Brain pericyte (primary cell): ENCODE measurements around the gene LHFPL3.
"Not testable (repeated sequence)": the region's sequence is repeated elsewhere in the genome, so short reads cannot be mapped to it uniquely, and the experiment has no call there.

Source experiments
- DNase-seq: peaks from one replicate; pipeline ENCODE4 v3.0.0-alpha.2; 2012; ENCODE audit warnings: low read depth, low spot score

LHFPL3 gene

DNA sequence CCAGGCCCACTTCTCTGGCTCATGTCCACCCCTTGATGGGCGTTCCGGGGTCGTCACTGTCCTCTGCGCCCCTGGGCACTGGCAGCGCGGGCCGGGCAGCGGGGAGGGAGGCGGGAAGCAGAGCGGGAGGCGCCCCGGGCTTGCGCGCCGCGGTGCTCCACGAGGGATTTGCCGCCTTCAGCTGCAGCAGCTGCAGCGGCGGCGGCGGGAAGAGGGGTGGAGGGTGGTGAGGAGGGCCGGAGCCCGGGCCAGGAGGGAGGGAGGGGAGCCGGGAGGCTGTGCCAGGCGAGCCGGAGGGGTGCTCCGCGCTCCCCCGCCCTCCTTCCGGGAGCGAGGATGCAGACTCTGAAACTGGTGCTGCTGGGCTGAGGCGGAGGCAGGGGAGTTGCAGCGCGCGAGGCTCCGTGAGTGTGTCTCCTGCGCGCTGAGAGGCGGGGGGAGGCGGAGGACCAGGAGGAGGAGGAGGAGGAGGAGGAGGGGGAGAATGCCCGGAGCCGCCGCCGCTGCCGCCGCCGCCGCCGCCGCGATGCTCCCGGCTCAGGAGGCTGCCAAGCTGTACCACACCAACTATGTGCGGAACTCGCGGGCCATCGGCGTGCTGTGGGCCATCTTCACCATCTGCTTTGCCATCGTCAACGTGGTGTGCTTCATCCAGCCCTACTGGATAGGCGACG is at the start of gene LHFPL3:
Gene LHFPL3 (plus strand): TSS at position 308 of the 674 bp plus-strand sequence.
- no peak for DNase-seq

DNA sequence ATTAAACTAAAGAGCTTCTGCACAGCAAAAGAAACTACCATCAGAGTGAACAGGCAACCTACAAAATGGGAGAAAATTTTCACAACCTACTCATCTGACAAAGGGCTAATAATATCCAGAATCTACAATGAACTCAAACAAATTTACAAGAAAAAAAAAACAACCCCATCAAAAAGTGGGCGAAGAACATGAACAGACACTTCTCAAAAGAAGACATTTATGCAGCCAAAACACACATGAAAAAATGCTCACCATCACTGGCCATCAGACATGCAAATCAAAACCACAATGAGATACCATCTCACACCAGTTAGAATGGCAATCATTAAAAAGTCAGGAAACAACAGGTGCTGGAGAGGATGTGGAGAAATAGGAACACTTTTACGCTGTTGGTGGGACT is 46.7 kb upstream of the LHFPL3 start:
- not testable (repeated sequence) for DNase-seq

DNA sequence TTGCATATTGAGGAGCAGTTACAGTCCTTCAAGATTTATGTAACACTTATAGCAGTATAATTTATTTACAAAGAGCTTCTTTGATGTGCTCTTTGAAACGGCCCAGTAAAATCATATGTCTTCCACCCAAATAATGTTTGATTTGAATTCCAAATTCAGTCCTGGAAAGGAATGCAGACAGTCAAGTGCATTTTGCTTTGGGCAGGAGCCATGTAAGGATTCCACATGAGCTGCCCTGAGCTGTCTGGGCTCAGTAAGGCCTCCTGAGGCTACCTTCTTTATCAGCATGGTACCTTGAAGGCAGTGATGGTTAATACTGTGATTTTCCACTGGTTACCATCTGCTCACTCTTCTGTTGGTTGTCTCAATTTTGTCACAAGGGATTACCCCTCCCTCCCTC is 41.6 kb upstream of the LHFPL3 start:
- DNase-seq: no peak

DNA sequence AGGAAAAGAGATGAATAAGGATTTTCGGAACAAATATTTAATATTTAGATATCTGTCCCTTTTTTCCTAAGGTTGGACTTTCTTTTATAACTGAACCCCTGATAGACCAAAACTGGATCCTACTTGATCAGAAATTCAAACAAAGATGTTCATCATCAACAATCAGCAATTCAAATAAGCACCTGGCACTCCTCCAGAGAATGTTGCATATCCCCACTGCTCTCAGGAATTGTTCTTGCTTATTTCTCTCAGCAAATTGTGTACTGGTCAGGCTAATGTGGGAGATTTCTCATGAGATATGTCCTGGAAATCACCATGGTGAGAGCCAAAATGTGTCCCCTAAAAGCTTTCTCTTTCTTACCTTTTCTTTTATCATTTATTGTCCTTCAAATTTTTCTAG is 40.3 kb upstream of the LHFPL3 start:
- DNase-seq: no peak

DNA sequence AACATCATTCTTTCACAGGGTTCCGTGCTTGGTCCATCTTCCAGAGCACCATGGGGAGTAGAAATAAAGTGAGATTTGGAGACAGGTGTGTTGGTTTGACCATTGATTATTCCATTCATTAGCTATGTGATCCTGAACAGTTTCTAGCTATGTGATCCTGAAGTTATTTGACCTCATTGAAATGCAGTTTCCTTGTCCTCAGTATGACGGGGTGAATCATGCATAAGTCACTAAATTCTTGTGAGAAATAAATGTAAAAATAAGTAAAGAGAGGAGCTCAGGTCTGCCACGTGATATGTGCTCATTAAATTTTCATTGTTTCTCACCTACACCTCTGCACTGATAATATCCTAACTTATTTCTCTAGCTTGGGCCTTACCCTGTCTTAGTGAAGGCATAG is 34.1 kb upstream of the LHFPL3 start:
- no peak for DNase-seq

DNA sequence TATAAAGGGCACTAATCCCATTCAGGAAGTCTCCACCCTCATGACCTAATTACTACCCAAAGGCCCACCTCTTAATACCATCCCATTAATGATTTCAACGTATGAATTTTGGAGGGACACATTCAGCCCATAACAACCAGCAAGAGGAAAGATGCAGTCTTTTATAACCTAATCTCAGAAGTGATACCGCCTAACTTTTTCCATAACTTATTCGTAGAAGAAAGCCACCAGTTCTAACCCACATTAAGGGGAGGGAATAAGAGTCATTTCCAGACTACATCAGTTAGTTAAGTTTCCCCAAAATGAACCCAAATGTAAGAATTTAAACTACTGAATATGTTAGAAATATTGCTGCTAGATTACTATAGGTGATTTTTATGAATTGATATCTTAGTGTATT is 32.1 kb upstream of the LHFPL3 start:
- DNase-seq: no peak

DNA sequence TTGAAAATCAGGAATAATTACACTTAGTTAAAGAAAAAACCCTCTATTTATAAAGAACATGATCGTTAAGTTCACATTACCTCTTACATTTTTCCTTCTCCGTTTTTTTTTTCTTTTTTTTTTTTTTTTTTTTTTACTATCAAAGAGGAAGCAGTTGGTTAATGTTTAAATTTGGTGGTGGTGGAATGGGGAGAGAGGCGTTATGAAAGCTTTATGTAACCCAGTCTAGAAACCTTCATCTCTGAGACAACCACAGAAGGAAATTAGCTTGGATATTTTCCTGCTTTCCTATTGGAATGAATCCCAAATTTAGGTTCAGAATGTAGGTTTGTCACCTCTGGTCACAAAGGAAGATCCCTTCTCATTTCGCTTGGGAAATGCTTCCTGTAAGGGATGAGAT is 31.5 kb upstream of the LHFPL3 start:
- no peak for DNase-seq

DNA sequence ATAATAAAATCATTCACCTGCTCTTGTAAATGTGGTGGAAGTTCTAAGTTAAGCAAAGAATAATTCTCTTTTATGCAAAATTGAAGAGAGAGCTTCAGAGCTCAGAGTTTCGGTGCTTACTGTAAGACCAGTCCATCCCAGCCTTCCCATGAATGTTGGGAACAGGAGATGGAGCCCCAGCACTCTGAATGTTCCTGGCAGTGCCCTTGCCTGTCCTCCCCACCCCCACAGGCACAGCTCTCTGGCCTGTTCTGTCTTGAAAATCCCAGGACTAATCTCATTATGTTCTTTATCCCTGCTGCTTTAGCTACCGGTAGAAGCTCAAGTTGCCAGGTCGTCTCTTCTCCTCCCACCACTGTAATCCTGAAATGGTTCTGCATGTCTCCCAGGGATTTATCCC is 29.1 kb upstream of the LHFPL3 start:
- no peak for DNase-seq

DNA sequence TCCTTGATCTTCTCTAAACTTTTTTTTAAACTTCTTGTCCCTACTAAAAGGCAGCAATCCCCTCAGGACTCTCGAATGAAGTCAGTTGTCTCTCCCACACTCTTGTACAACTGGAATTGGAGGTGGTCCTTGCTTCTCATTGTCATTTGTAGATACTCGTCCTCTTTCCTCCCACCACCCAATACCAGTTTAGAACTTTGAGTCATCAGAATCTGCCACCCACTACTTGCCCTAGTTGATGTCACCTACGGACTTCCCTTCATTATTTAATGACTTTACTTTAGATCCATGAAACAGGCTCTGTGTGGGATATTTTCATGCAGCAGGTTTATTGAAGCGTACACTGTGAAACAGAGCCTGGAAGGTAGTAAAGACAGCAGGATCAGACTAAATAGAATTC is 28.6 kb upstream of the LHFPL3 start:
- no peak for DNase-seq

DNA sequence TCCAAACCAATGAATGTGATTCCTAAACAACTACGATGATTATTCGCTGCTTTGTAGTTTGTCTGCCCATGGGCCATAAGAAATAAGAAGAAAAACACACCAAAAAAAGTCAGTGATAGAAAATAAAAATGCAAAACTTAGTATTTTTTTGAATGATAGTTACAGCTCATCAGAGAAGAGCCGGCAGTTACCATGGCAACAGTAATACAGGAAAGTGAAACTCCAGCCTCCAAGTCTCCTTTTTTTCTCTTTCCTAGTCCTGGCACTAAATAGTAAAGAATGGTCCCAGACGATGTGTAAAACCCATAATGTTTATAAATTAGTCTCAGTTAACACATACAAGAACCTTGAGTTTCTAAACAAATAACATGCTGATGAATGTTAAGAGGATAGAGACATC is 21.6 kb upstream of the LHFPL3 start:
- no peak for DNase-seq

DNA sequence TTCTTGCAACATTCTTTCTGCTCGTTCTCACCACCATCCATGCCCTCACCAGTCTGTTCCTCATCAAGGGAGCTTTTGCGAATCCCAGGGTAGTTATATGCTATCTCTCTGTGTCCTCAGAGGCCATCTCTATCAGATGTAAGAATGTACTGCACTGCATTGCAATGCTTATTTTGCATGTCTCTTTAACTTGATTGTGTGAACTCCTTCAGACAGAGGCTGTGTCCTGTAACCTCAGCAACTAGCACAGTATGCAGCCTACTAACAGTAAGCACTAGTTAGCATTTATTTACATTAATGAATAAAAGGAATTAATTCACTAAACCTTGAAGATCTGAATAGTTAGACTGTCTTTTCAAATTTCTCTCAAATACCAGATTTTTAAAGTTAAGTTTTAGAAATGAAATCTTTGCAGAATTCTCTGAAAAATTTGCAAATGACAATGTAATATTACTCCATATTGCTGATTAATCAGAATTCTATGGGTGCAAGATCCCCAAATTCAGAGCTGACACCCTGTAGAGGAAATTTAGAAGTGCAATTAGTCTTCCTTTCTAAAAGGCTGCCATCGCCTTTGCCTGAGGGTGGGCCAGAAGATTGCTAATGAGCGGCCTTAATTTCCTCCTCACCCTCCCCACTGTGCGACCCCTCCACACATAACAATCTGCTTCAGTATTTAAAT is 10.3 kb upstream of the LHFPL3 start:
- DNase-seq: no peak

DNA sequence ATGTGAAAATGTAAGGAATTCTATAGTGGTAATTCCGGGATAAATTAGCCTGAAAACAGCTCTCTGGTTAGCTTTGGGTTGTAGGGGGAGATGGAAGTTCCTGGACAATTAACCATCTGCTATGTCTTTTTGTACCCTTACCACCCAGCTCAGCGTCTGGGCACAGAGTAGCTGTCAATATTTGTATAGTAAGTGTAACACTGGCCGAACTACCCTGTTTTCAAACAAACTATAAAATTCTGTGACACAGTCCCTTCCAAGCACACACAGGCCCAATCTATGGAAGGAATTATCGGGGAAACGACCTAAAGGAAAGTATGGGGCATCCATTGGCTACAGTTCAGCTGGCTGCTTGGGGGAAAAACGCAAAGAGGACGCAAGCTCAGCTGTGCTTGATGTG is 869 bp upstream of the LHFPL3 start:
- DNase-seq: no peak

DNA sequence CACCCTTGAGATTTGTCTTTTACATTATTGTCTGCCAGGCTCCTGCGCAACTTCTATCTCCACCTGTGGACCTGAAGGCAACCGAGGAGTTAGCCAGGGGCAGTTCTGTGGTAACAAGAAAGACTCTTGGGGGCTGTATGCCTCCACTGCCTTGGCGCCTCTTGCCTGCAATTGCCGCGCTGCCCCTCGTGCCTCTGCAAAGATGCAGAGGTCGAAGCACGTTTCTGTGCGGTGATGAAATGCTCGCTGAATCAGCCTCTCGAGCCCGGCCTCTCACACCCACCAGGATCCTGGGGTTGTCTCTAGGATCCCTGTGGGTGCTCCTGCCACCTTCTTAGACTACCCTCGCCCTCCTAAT is 486 bp upstream of the LHFPL3 start:
- DNase-seq: no peak

DNA sequence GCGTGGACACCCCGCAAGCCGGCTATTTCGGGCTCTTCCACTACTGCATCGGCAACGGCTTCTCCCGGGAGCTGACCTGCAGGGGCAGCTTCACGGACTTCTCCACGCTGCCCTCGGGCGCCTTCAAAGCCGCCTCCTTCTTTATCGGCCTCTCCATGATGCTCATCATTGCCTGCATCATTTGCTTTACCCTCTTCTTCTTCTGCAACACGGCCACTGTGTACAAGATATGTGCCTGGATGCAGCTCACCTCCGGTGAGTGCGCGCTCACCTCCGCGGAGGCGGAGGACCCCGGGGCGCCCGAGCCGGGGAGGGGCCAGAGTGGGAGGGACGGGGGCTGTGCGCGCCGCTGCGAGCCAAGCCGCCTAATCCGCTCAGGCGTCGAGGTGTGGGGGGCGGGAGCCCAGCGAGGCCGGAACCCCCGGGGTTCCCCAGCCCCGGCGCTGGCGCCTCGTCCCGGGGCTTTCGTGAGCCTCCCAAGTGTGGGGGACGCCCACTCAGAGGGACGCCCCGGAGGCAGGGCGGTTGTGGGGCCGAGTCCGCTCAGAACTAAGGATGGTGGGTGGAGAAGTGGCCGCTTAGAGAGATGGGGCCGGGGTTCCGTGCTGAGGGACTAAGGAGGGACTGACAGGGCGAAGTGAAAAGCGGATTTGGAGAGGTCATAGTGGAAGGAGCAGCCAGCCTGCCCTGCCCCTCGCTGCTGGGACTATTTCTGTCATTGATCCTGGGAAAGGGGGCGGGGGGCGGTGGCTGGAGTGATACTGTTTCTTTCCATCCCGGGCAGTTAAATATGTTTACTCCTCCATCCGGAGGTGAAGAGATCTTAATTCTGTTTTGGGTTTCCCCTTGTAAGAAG is 795 bp downstream of the LHFPL3 start:
- DNase-seq: no peak

DNA sequence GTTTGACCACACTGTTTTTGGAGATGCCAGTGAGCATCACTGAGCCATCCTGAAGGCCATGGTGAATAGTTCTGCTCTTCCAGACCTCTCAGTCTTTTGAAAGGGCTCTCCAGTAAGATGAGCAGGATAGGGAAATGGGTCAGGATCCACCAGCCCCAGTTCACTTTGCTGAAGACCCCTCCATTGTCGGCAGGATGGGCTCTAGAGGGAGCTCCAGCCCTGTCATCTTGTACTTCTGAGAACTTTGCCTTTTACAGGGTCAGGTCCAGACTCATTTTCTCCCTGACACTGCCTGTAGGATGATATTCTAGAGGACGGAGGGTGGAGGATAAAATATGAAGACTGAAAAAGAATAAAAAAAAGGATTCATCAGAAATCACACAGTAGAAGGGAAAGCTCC is 13.1 kb downstream of the LHFPL3 start:
- DNase-seq: no peak

DNA sequence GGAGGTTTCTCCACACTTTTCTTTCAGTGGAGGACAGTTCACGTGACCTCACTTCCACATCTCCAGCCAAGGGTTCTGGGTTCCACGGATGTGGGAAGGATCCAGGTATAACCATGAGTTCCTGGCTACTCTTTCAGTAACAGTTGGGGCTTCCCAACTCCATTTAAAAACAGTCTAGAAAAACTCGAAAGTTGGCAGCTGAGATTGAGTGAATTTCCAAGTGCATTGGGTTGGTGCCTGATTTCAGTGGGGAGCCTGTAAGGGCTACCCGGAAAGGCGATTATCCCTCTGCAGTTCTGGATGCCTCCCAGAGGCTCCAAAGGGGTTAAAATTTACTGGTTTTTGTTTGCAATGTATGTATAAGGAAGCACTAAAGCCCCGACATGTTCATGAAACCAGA is 24.3 kb downstream of the LHFPL3 start:
- no peak for DNase-seq

DNA sequence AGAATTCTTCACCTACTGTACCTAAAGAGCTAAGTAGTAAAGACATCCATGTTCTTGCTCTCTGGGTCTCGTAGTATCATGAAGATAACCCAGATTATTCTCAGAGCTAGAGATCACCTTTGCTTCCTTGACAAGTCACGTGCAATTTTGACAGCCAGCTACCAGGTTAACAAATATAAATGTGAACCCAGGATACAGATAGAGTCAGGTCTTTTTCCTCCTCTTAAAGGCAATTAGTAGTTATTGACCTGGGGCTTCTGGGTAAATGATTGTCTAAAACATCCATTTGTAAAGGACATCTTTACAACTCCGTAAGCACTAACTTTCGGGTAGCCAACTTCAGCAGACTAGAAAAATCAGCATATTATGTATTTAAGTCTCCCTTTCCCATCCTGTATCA is 28.8 kb downstream of the LHFPL3 start:
- no peak for DNase-seq

DNA sequence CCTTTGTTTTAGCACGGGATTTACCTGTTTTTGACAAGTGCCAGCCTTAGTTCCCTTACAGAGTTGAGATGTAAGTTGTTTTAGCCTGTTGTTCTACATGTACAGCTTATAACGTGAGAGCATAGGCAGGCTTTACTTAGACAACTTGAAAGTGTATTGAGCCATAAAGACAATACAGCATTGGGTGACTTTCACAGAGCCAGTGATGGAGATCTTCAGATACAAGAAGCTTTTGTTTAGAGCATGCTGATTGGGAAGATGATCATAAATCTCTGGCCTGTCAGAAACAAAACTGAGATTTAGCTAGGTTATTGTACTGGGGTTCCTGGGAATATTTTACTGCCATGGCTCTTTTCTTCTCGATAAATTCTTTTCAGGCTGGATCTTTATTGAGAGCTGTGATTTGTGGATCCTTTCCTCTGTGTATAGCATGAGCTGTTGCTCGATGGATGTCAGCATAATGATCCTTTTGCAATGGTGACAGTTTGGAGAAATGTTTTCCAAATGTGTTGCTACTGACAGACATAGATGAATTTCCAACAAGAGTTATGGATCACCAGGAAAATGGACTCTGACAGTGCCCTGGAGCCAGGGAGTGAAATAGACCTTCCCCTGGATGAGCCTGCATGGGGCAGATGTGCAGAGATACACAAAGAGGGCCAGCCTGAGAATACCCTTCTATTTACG is 30.2 kb downstream of the LHFPL3 start:
- DNase-seq: no peak

DNA sequence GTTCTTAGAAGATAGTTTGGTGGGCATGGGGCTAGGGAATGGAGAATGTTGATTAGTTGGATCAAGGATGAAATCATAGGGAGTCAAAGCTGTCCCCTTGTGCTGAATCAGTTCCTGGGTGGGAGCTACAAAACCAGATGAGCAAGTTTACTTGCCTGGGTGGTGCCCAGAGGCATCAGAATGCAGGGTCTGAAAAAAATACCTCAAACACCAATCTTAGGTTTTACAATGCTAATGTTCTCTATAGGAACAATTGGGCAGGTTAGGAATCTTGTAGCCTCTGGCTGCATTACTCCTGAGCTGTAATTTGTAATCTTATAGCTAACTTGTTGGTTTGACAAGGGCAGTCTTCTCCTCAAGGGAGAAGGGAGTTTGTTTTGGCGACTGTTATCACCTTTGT is 34.4 kb downstream of the LHFPL3 start:
- no peak for DNase-seq

DNA sequence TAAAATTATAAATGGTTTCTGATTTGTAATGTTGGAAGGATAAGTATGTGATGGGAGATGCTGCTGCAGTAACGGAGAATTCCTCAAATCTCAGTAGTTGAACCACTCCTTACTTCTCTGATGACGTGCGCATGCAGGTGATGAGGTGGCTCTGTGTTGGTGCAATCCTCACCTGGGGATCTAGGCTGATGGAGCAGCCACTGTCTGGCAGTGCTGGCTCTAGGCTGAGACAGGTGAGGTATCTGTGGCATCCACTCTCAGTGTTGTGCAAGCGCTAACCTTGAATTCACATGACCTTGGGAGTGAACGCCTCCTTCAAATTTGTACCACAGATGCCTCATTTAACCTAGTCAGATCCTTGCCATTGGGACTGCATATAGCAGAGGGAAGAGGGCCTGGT is 35.0 kb downstream of the LHFPL3 start:
- DNase-seq: no peak

DNA sequence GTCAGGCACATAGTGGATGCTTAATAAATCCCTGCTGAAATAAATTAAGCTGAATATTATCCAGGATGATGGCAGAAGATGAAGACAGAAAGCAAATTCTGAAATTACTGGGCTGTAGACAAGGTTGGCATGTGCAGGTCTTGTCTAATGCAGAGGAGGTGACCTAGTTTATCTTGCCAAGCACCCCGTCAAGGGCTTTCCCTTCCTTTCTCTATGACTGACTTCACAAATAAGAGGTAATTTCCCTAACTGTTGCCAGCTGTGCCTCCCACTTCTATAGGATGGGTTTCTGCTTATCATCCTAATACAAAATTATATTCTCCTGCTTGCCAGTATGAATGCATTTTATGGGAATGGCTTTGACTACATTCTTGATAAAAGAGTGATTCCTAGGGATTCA is 38.0 kb downstream of the LHFPL3 start:
- DNase-seq: no peak

DNA sequence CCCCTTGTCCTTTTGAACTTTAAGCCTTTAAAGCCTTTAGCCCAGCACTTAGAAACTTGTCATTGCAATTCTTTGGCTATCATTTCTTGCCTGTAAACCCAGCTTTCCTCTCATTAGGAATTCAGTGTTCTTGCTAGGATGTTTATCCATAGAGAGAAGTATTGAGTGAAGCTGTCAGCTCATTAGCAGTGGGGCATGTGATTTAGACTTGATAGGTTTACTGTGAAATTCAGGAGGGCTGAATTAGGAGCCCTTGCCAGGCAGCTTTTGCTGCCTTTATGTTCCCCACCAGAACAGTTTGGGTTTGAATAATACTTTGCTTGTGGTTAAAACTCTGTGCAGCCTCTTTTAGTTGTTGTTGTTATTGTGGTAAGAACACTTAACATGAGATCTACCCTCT is 39.5 kb downstream of the LHFPL3 start:
- DNase-seq: no peak
